ENCODE results near the gene RPS6KA5. TPM values are rescaled to one million over a fixed set of nuclear protein-coding genes. Genes with fewer than 3 reads are reported as not detected.

The RPS6KA5 gene
- total and polyA plus RNA-seq, 9 of the 15 experiments (the other 6 are each of a cell fraction or from before 2014, with no cell fraction given) = 0.88 to 7.7 (median 4.7) TPM

DNA sequence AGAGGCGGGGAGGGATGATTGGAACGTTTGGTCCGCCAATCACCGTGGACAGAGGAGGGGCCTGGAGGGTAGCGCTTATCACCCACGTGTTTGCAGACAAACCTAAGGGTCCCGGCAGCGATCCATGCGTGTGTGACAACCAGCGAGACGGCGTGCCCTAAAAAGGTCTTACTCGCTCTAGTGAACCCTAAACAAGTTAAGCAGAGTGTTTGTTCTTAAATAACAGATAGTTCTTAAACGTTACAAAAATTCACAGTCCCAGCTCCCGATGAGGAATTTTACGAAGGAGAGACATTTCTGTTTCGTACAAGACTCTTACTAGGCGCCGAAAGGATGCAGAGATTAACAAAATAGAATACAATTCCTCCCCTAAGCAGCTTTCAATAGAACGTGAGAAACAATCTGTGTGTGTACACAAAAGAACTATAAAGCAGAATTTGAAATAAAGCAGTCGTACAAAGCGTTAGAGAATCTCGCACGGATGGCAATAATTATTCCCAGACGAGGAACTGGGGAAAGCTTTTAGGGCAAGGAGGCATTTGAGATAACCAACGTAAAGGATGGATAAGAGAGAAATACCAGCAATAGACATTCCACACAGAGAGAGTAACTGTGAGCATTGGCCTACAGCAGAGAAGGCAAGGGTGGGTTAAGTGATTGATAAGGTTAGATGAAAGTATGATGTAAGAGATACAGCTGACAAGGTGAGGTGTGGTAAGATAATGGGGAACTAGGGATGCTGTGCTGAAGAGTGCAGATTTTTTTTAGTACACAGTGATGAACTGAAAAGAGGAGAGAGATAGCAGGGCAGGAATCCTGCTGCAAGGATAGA is 831 bp upstream of the RPS6KA5 start (continued):
- TF ChIP-seq, protein P1, sequence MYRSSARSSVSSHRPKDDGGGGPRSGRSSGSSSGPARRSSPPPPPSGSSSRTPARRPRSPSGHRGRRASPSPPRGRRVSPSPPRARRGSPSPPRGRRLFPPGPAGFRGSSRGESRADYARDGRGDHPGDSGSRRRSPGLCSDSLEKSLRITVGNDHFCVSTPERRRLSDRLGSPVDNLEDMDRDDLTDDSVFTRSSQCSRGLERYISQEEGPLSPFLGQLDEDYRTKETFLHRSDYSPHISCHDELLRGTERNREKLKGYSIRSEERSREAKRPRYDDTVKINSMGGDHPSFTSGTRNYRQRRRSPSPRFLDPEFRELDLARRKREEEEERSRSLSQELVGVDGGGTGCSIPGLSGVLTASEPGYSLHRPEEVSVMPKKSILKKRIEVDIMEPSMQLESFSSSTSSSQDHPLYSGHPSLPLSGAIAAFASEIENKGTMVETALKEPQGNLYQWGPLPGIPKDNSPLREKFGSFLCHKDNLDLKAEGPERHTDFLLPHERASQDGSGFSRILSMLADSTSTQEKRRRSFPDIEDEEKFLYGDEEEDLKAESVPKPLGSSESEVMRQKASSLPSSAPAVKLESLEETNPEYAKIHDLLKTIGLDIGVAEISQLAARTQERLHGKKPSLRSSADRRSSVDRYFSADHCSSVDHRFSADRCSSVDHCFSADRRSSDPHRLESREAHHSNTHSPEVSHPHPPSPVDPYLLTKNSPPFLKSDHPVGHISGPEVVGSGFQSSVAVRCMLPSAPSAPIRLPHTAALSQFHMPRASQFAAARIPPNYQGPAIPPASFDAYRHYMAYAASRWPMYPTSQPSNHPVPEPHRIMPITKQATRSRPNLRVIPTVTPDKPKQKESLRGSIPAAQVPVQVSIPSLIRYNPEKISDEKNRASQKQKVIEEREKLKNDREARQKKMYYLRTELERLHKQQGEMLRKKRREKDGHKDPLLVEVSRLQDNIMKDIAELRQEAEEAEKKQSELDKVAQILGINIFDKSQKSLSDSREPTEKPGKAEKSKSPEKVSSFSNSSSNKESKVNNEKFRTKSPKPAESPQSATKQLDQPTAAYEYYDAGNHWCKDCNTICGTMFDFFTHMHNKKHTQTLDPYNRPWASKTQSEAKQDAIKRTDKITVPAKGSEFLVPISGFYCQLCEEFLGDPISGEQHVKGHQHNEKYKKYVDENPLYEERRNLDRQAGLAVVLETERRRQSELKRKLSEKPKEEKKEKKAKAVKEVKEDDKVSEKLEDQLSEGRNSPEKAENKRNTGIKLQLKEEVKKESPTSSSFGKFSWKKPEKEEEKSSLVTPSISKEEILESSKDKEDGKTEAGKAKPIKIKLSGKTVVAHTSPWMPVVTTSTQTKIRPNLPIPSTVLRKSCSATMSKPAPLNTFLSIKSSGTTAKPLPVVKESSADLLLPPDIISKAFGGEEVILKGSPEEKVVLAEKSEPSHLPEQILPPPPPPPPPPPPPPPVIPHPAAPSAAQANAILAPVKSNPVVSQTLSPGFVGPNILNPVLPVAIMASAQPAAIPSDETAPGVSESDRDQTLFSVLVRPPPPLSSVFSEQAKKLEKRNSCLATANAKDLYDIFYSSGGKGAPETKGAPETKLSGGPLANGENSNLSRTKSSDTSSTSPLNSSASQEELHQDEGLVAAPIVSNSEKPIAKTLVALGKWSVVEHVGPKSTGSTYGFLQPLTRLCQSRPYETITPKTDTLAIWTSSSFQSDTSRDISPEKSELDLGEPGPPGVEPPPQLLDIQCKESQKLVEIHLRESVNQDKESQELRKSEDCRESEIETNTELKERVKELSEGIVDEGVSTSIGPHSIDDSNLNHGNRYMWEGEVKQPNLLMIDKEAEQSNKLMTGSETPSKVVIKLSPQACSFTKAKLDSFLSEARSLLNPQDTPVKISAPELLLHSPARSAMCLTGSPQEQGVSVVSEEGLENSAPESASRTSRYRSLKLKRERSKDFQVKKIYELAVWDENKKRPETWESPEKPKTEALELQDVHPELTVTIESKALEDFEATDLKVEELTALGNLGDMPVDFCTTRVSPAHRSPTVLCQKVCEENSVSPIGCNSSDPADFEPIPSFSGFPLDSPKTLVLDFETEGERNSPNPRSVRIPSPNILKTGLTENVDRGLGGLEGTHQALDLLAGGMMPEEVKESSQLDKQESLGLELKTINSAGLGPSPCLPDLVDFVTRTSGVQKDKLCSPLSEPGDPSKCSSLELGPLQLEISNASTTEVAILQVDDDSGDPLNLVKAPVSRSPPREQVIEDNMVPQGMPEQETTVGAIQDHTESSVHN (IDR thresholded peaks at IDR 0.05; ENCODE audit: borderline replicate concordance in 1 of 2, low read depth in 1 of 2) = no peak
- no peak for TF ChIP-seq DNMT1 (IDR thresholded peaks at IDR 0.05)
- TF ChIP-seq, protein P2, sequence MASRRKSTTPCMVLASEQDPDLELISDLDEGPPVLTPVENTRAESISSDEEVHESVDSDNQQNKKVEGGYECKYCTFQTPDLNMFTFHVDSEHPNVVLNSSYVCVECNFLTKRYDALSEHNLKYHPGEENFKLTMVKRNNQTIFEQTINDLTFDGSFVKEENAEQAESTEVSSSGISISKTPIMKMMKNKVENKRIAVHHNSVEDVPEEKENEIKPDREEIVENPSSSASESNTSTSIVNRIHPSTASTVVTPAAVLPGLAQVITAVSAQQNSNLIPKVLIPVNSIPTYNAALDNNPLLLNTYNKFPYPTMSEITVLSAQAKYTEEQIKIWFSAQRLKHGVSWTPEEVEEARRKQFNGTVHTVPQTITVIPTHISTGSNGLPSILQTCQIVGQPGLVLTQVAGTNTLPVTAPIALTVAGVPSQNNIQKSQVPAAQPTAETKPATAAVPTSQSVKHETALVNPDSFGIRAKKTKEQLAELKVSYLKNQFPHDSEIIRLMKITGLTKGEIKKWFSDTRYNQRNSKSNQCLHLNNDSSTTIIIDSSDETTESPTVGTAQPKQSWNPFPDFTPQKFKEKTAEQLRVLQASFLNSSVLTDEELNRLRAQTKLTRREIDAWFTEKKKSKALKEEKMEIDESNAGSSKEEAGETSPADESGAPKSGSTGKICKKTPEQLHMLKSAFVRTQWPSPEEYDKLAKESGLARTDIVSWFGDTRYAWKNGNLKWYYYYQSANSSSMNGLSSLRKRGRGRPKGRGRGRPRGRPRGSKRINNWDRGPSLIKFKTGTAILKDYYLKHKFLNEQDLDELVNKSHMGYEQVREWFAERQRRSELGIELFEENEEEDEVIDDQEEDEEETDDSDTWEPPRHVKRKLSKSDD (conservative IDR thresholded peaks at IDR 0.05; ENCODE audit: low read length) = no peak
- TF ChIP-seq ZNF239 (CRISPR knock-in tag; IDR thresholded peaks at IDR 0.05) = no peak
- no peak for TF ChIP-seq GTF2A2 (tag; IDR thresholded peaks at IDR 0.05)
- TF ChIP-seq ZNF140 (CRISPR knock-in tag; IDR thresholded peaks at IDR 0.05) = no peak
- TF ChIP-seq, protein P3, sequence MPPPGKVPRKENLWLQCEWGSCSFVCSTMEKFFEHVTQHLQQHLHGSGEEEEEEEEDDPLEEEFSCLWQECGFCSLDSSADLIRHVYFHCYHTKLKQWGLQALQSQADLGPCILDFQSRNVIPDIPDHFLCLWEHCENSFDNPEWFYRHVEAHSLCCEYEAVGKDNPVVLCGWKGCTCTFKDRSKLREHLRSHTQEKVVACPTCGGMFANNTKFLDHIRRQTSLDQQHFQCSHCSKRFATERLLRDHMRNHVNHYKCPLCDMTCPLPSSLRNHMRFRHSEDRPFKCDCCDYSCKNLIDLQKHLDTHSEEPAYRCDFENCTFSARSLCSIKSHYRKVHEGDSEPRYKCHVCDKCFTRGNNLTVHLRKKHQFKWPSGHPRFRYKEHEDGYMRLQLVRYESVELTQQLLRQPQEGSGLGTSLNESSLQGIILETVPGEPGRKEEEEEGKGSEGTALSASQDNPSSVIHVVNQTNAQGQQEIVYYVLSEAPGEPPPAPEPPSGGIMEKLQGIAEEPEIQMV (tag; conservative IDR thresholded peaks at IDR 0.05; ENCODE audit: low read depth) = 0 out of 2 replicates have a peak, but pooled peaks have one; percentile 8
- no peak for TF ChIP-seq HNRNPH1 (optimal IDR thresholded peaks at IDR 0.05; ENCODE audit: low read depth, low read length)
- TF ChIP-seq FOSL1 (tag; conservative IDR thresholded peaks at IDR 0.05) = no peak
- TF ChIP-seq ERF (CRISPR knock-in tag; IDR thresholded peaks at IDR 0.05) = no peak
- TF ChIP-seq, protein P4, sequence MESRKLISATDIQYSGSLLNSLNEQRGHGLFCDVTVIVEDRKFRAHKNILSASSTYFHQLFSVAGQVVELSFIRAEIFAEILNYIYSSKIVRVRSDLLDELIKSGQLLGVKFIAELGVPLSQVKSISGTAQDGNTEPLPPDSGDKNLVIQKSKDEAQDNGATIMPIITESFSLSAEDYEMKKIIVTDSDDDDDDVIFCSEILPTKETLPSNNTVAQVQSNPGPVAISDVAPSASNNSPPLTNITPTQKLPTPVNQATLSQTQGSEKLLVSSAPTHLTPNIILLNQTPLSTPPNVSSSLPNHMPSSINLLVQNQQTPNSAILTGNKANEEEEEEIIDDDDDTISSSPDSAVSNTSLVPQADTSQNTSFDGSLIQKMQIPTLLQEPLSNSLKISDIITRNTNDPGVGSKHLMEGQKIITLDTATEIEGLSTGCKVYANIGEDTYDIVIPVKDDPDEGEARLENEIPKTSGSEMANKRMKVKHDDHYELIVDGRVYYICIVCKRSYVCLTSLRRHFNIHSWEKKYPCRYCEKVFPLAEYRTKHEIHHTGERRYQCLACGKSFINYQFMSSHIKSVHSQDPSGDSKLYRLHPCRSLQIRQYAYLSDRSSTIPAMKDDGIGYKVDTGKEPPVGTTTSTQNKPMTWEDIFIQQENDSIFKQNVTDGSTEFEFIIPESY (CRISPR knock-in tag; IDR thresholded peaks at IDR 0.05) = 0 out of 2 replicates have a peak, but pooled peaks have one; percentile 22
- TF ChIP-seq MAFF (IDR thresholded peaks at IDR 0.05; ENCODE audit: low read length) = no peak
